D721Med (cell line): Measurements from ENCODE around the gene ZBTB2.
"Not testable (repeated sequence)": the region's sequence is repeated elsewhere in the genome, so short reads cannot be mapped to it uniquely, and the experiment has no call there.

ENCODE experiments used
- DNase-seq: peaks from one replicate; pipeline ENCODE4 v3.0.0; 2011; ENCODE audit warnings: low spot score; ENCODE audit not compliant: insufficient read length
- FAIRE-seq: peaks from 2 replicates; lab custom pipeline; 2011; peaks lifted over from hg19 to GRCh38; lab: Jason Lieb, UNC
- CTCF ChIP-seq: IDR thresholded peaks from 2 replicates; pipeline ENCODE4 v1.5.1; 2012; ENCODE audit warnings: mild to moderate bottlenecking, control low read depth; ENCODE audit not compliant: insufficient read depth; ENCODE audit errors: missing control alignments

The ZBTB2 gene

GRCh38 chr6:151384151-151384550 lies 7.2 kb downstream of the ZBTB2 start:
- FAIRE-seq: no peak
- TF ChIP-seq CTCF: no peak
- no peak for DNase-seq

GRCh38 chr6:151382631-151383030 lies 8.7 kb downstream of the ZBTB2 start:
- not testable (repeated sequence) for FAIRE-seq, DNase-seq

- no peak for TF ChIP-seq CTCF
- no peak for DNase-seq
- FAIRE-seq: no peak
Observed at GRCh38 chr6:151381722-151382121, 9.6 kb downstream of the ZBTB2 start.

- DNase-seq (no peak), FAIRE-seq (no peak)
- no peak for TF ChIP-seq CTCF
Observed at GRCh38 chr6:151380848-151381205, 10.5 kb downstream of the ZBTB2 start.

- TF ChIP-seq CTCF: no peak
- FAIRE-seq (no peak), DNase-seq (no peak)
Observed at GRCh38 chr6:151379933-151380847, 11.2 kb downstream of the ZBTB2 start.

GRCh38 chr6:151377095-151377494 lies 14.3 kb downstream of the ZBTB2 start:
- no peak for FAIRE-seq
- DNase-seq: no peak
- no peak for TF ChIP-seq CTCF

GRCh38 chr6:151376440-151376839 lies 14.9 kb downstream of the ZBTB2 start:
- no peak for TF ChIP-seq CTCF
- FAIRE-seq (no peak), DNase-seq (no peak)
